H9 (cell line): ENCODE data around the gene CUEDC2. TPM values are rescaled to one million over a fixed set of nuclear protein-coding genes. Genes with fewer than 3 reads are reported as not detected.
A peak's percentile ranks its signal among the peaks of the same experiment; 100 is the strongest.

Experiments
- DNase-seq: peaks from one replicate; pipeline ENCODE4 v3.0.0-alpha.2; 2017
- H2AFZ ChIP-seq: one replicate; pipeline ENCODE4 v1.6.1; 2013; ENCODE audit warnings: mild to moderate bottlenecking, low read length, control low read depth, moderate library complexity
- H2AK5ac ChIP-seq: 2 replicates; pipeline ENCODE4 v1.6.1; 2013; ENCODE audit warnings: low read length, control low read depth, mixed read lengths; ENCODE audit not compliant: insufficient read length
- H2BK120ac ChIP-seq: one replicate; pipeline ENCODE4 v1.6.1; 2013; ENCODE audit warnings: low read depth, mild to moderate bottlenecking, low read length, control low read depth, inconsistent platforms; ENCODE audit not compliant: poor library complexity, severe bottlenecking
- H2BK12ac ChIP-seq: 2 replicates; pipeline ENCODE4 v1.6.1; 2013; ENCODE audit warnings: low read length, control low read depth, mixed read lengths, low read depth; ENCODE audit not compliant: insufficient read length
- H2BK15ac ChIP-seq: 2 replicates; pipeline ENCODE4 v1.6.1; 2013; ENCODE audit warnings: low read depth, low read length, control low read depth
- H2BK20ac ChIP-seq: one replicate; pipeline ENCODE4 v1.6.1; 2013; ENCODE audit warnings: low read depth, mild to moderate bottlenecking, low read length, control low read depth, inconsistent platforms; ENCODE audit not compliant: poor library complexity, severe bottlenecking
- H2BK5ac ChIP-seq: 2 replicates; pipeline ENCODE4 v1.6.1; 2013; ENCODE audit warnings: low read length, control low read depth, mixed read lengths; ENCODE audit not compliant: insufficient read length
- H3K14ac ChIP-seq: 2 replicates; pipeline ENCODE4 v1.6.1; 2013; ENCODE audit warnings: low read length, control low read depth; ENCODE audit not compliant: insufficient read depth
- H3K18ac ChIP-seq: 2 replicates; pipeline ENCODE4 v1.6.1; 2013; ENCODE audit warnings: low read depth, mild to moderate bottlenecking, mixed read lengths, low read length, control low read depth; ENCODE audit not compliant: insufficient read length
- H3K23ac ChIP-seq: 2 replicates; pipeline ENCODE4 v1.6.1; 2013; ENCODE audit warnings: low read length, control low read depth, mixed read lengths, low read depth; ENCODE audit not compliant: insufficient read length
- H3K23me2 ChIP-seq: 2 replicates; pipeline ENCODE4 v1.6.1; 2013; ENCODE audit warnings: low read depth, mild to moderate bottlenecking, mixed read lengths, low read length, control low read depth; ENCODE audit not compliant: insufficient read length, poor library complexity, severe bottlenecking
- H3K27ac ChIP-seq: 2 replicates; pipeline ENCODE4 v1.5.1; 2013; ENCODE audit warnings: low read length, control low read depth, mixed read lengths, low read depth; ENCODE audit not compliant: insufficient read length
- H3K27me3 ChIP-seq: 2 replicates; pipeline ENCODE4 v1.6.1; 2013; ENCODE audit warnings: low read length, control low read depth, inconsistent platforms; ENCODE audit not compliant: insufficient read depth
- H3K4ac ChIP-seq: 2 replicates; pipeline ENCODE4 v1.6.1; 2013; ENCODE audit warnings: low read depth, mild to moderate bottlenecking, control low read depth, inconsistent platforms, low read length, moderate library complexity
- H3K4me1 ChIP-seq: 2 replicates; pipeline ENCODE4 v1.6.1; 2013; ENCODE audit warnings: low read length, control low read depth, inconsistent platforms; ENCODE audit not compliant: insufficient read depth
- H3K4me2 ChIP-seq: 2 replicates; pipeline ENCODE4 v1.6.1; 2013; ENCODE audit warnings: low read length, control low read depth, mixed read lengths; ENCODE audit not compliant: insufficient read length, insufficient read depth
- H3K56ac ChIP-seq: 2 replicates; pipeline ENCODE4 v1.6.1; 2013; ENCODE audit warnings: low read depth, mild to moderate bottlenecking, mixed read lengths, low read length, control low read depth; ENCODE audit not compliant: insufficient read length
- H3K79me1 ChIP-seq: 2 replicates; pipeline ENCODE4 v1.6.1; 2013; ENCODE audit warnings: low read depth, mild to moderate bottlenecking, moderate library complexity, low read length, control low read depth, inconsistent platforms; ENCODE audit not compliant: insufficient read depth, poor library complexity, severe bottlenecking
- H3K79me2 ChIP-seq: 2 replicates; pipeline ENCODE4 v1.6.1; 2013; ENCODE audit warnings: low read length, control low read depth, inconsistent platforms; ENCODE audit not compliant: insufficient read depth
- H3K9ac ChIP-seq: 2 replicates; pipeline ENCODE4 v1.6.1; 2013; ENCODE audit warnings: low read length, control low read depth, mixed read lengths; ENCODE audit not compliant: insufficient read length; ENCODE audit errors: extremely low read depth
- H3K9me3 ChIP-seq: one replicate; pipeline ENCODE4 v1.6.1; 2013; ENCODE audit warnings: low read depth, low read length, inconsistent platforms; ENCODE audit not compliant: control insufficient read depth
- H3T11ph ChIP-seq: one replicate; pipeline ENCODE4 v1.6.1; 2013; ENCODE audit warnings: mild to moderate bottlenecking, low read length, control low read depth, inconsistent platforms
- H4K20me1 ChIP-seq: one replicate; pipeline ENCODE4 v1.6.1; 2013; ENCODE audit not compliant: control insufficient read depth, insufficient read length, insufficient read depth
- H4K5ac ChIP-seq: 2 replicates; pipeline ENCODE4 v1.6.1; 2013; ENCODE audit warnings: low read depth, mild to moderate bottlenecking, mixed read lengths, low read length, control low read depth; ENCODE audit not compliant: insufficient read length
- H4K8ac ChIP-seq: replicated peaks from 2 replicates; pipeline ENCODE4 v1.6.1; 2013; ENCODE audit warnings: low read length, control low read depth, mixed read lengths, low read depth; ENCODE audit not compliant: insufficient read length
- H4K91ac ChIP-seq: 2 replicates; pipeline ENCODE4 v1.6.1; 2013; ENCODE audit warnings: low read depth, mild to moderate bottlenecking, moderate library complexity, mixed read lengths, low read length, control low read depth; ENCODE audit not compliant: insufficient read length
- H3K27ac Mint-ChIP-seq, 3 experiments: 2 replicates in 2 of 3; 3 replicates in 1 of 3; pipeline ENCODE4 v1.8.0; 2020 to 2021; ENCODE audit warnings: mixed read lengths in 3 of 3, mild to moderate bottlenecking in 1 of 3, moderate library complexity in 1 of 3
- H3K27me3 Mint-ChIP-seq: 2 replicates; pipeline ENCODE4 v1.8.0; 2021; ENCODE audit warnings: low read depth, mild to moderate bottlenecking, moderate library complexity, mixed read lengths
- H3K36me3 Mint-ChIP-seq, 3 experiments: 2 replicates in 2 of 3; 3 replicates in 1 of 3; pipeline ENCODE4 v1.8.0; 2020 to 2021; ENCODE audit warnings: low read depth in 3 of 3, mixed read lengths in 3 of 3; ENCODE audit not compliant: insufficient read depth in 1 of 3
- H3K4me1 Mint-ChIP-seq, 2 experiments: 2 replicates each; pipeline ENCODE4 v1.8.0; 2020; ENCODE audit warnings: mixed read lengths in 2 of 2
- H3K4me3 Mint-ChIP-seq, 2 experiments: 2 replicates in 1 of 2; 3 replicates in 1 of 2; pipeline ENCODE4 v1.8.0; 2020 to 2021; ENCODE audit warnings: mild to moderate bottlenecking in 2 of 2, mixed read lengths in 2 of 2, moderate library complexity in 1 of 2
- H3K9me3 Mint-ChIP-seq, 2 experiments: 2 replicates in 1 of 2; 3 replicates in 1 of 2; pipeline ENCODE4 v1.8.0; 2020; ENCODE audit warnings: mild to moderate bottlenecking in 2 of 2, mixed read lengths in 2 of 2, moderate library complexity in 1 of 2
- WGBS: extraction: QIAGEN DNeasy Blood & Tissue Kit; methylation state at CpG from one replicate; pipeline ENCODE4 v1.1.7; 2013; ENCODE audit warnings: missing lambda C conversion rate, low lambda C conversion rate, mixed read lengths; ENCODE audit not compliant: insufficient read length; ENCODE audit errors: extremely low coverage; 5-methylcytosine and 5-hydroxymethylcytosine counted together
- total RNA-seq: library from RNA; stranded (reverse); gene quantifications from 2 replicates; pipeline ENCODE4 v1.2.1, GENCODE V29; 2021
- TF ChIP-seq, protein P1 (sequence below): fragments of 200-600 bp; sonication (generic); conservative IDR thresholded peaks from 3 replicates; pipeline ENCODE4 v1.8.0; 2021; ENCODE audit warnings: antibody characterized with exemption, mild to moderate bottlenecking

Gene CUEDC2
- total RNA-seq, 1 experiment from 2014 or later, result 41.2 TPM

DNA sequence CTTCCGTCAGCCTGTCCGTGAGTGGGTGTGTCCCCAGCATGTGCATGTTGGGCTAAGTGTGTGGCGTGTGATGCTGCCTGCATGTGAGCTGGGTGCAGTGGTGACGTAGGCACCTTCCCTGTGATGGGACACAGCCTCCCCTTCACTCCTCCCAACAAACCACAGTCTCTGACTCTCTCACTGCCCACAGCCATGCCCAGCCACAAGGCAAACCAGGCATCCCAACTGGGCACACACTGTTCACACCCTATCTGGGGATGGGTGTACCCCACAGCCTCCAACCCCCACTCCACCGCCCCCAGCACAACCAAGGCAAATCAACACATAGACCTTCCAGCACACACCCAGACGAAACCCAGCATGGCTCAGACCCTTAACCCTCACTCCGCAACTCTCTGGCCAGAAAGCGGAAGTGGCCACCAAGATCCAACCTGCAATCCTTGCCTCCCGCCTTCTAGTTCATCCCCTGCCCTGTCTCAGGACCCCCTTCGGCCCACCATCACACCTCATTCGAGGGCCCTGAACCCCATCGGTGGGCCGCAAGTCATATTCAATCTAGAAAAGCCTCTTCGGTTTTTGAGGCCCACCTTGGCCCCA is 24.1 kb downstream of the CUEDC2 start:
- Histone ChIP-seq H2AK5ac (no peak overlapping the region), H3K79me2 (no peaks in the 10 kb centered on the region), H2BK120ac (no peak overlapping the region), H3K27me3 (peaks cover 27% of the 10 kb centered on the region; the same call in 1 of the 2 replicates), H2BK15ac (no peak overlapping the region), H3K79me1 (no peaks in the 10 kb centered on the region), H3K4me1 (peaks cover 3% of the 10 kb centered on the region; the same call in 1 of the 2 replicates), H4K20me1 (peaks cover 2% of the 10 kb centered on the region), H3K27ac (no peak overlapping the region), H3K56ac (no peak overlapping the region), H3K23me2 (peaks cover 3% of the 10 kb centered on the region), H2AFZ (no peak overlapping the region), H4K5ac (no peak overlapping the region), H2BK12ac (no peak overlapping the region), H3K18ac (no peak overlapping the region), H3K23ac (no peak overlapping the region), H3K9ac (no peak overlapping the region), H2BK20ac (no peak overlapping the region), H3K14ac (no peak overlapping the region), H3T11ph (no peak overlapping the region), H4K8ac (no peak overlapping the region), H3K9me3 (no peaks in the 10 kb centered on the region), H3K4me2 (peak overlapping the region; percentile 22), H4K91ac (no peak overlapping the region), H3K4ac (no peak overlapping the region), H2BK5ac (no peak overlapping the region)
- Mint-ChIP-seq H3K27me3 (peaks cover 81% of the 10 kb centered on the region), H3K4me1 (peaks cover 23 to 32% of the 10 kb centered on the region in 2 experiments), H3K27ac (no peak overlapping the region), H3K9me3 (peaks cover 0 to 4% of the 10 kb centered on the region in 2 experiments; a peak in 1 of 5 replicates), H3K4me3 (peak overlapping the region; percentile 45 to 72), H3K36me3 (peaks cover 0 to 2% (median 2%) of the 10 kb centered on the region in 3 experiments; a peak in 2 of 7 replicates)
- TF ChIP-seq, protein P1, sequence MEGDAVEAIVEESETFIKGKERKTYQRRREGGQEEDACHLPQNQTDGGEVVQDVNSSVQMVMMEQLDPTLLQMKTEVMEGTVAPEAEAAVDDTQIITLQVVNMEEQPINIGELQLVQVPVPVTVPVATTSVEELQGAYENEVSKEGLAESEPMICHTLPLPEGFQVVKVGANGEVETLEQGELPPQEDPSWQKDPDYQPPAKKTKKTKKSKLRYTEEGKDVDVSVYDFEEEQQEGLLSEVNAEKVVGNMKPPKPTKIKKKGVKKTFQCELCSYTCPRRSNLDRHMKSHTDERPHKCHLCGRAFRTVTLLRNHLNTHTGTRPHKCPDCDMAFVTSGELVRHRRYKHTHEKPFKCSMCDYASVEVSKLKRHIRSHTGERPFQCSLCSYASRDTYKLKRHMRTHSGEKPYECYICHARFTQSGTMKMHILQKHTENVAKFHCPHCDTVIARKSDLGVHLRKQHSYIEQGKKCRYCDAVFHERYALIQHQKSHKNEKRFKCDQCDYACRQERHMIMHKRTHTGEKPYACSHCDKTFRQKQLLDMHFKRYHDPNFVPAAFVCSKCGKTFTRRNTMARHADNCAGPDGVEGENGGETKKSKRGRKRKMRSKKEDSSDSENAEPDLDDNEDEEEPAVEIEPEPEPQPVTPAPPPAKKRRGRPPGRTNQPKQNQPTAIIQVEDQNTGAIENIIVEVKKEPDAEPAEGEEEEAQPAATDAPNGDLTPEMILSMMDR, result no peak
- no CpG with 5 or more reads among the region's 14 CpGs for WGBS
- no peak for DNase-seq
